GM18870 (cell line): ENCODE measurements around the gene CAVIN2.

Experiments used
- ATAC-seq: cut with Tn5 transposase; IDR thresholded peaks from one replicate; pipeline ENCODE4 v1.9.1; 2021; ENCODE audit warnings: moderate library complexity; ENCODE audit not compliant: unreplicated experiment

CAVIN2 gene

DNA sequence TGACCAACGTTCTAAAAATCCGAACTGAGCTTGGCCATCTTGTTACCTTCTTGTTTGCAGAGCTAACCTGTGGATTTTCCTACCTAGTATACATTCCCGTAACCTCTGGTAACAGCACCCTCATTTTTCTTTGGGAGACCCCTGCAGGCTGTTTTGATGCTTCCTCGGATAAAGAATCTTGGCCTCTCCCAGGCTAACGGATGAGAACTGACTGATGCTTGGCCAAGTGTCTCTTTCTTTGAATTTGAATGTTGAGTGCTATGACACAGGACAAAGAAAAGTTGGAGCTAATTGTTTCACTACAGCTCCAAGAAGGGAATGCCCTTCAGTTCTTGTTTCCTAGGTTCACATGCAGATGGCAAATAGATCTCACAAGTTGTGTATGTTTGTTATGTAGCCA is 19.3 kb upstream of the CAVIN2 start:
- ATAC-seq = no peak

DNA sequence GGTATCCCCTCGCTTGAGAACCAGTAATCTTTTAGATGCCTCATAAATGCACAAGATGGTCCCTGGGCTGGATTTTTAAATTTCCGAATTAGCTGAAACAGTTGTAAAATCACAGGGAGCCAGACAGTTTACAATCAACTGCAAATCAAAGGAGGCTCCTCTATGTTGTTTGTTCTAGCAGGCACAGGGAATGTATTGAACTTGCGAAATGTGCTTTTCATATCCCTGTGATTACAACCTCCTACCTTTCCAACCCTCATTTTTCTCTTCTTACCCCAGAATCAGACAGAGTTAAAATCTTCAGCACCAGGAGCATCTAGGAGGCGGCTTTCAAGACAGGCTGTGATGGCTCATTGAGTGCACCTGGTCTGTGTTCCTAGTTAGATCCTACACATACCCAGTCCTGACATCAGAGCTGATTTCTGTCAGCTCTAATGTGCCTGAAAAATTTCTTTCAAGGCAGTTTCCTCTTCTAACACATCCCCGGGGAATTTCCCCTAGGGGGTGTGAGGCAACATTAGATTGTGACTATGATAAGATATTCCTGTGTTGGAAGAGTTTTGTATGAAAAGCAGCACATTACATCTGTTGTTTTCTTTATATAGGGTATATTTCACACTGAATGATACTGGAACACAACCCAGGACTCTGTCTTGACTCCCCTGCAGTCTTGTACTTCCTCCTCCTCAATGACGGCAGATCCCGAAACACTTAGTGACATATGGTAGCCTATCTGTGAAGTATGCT is 17.9 kb upstream of the CAVIN2 start:
- no peak for ATAC-seq

DNA sequence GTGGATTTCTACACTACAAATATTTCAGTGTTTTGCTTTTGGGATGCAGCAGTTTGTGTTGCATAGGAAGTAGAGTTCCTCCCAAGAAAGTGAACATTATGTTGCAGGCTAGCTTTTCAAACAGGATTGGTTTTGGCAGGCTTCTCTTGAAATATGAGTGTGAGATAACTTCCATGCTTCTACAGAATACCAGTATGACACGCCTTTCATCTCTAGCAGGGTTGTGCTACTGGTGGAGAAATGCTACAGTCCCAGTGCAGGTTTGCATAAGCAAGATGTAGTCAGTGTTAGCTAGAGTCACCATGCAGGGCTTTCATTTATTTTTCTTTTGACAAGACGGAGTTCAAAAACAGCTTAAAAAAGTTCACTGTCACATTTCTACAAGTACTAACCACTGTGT is 17.1 kb upstream of the CAVIN2 start:
- ATAC-seq = no peak

DNA sequence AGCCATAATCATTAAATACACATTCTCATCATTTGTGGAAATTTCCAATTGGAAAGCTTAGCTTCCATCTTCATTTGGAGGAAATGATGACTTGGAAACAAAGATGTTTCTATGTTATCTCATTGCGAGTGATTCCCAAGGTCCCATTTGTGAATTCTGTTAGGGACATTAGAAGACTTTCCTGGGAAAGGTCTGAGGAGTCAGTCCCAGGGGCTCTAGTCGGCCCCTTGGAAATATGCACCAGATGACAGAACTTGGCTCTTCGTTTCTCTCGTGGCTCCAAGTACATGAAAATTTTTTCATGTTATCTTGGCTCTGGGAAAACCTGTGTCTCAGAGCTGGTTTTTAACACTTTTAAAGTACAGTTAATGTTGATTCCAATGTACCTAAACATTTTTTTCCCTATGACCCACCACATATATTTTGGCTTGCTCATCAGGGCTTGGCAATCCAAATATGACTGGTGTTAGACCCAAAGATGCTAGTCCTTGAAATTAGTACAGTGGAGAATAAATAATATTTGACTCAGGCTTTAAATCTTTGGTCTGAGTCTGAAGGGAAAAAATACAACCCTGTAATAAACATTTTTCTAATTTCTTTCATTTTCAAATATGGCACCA is 15.4 kb upstream of the CAVIN2 start:
- no peak for ATAC-seq

GRCh38 chr2:191860760-191861466 is 14.0 kb upstream of the CAVIN2 start:
- ATAC-seq = no peak

GRCh38 chr2:191859681-191860080 is 12.8 kb upstream of the CAVIN2 start:
- ATAC-seq = no peak

- ATAC-seq = no peak
Observed at GRCh38 chr2:191857886-191858285, 11.0 kb upstream of the CAVIN2 start.

- ATAC-seq = no peak
Observed at GRCh38 chr2:191857259-191857805, 10.4 kb upstream of the CAVIN2 start.

GRCh38 chr2:191856111-191856876 is 9.4 kb upstream of the CAVIN2 start:
- no peak for ATAC-seq

DNA sequence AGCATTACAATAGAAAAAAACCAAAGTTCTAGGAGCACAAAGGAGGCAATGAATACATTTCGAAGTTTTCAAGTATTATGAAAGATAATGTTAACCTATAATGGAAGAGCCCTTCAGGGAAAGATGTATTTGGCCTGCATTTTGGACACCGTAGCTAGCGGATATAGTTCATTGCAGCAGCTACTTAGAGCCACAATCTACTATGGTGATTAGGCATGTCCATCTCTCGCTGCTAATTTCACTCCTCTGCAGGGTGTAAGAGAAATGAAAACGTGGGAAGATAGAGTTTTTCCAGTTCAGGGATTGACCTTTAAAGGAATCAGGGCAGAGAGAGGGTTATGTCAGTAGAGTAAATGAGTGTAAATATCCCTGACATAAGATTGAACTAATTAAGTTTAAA is 8.5 kb upstream of the CAVIN2 start:
- ATAC-seq = no peak

GRCh38 chr2:191854382-191855372 is 7.8 kb upstream of the CAVIN2 start:
- no peak for ATAC-seq

- no peak for ATAC-seq
Observed at GRCh38 chr2:191853843-191854242, 7.0 kb upstream of the CAVIN2 start.

DNA sequence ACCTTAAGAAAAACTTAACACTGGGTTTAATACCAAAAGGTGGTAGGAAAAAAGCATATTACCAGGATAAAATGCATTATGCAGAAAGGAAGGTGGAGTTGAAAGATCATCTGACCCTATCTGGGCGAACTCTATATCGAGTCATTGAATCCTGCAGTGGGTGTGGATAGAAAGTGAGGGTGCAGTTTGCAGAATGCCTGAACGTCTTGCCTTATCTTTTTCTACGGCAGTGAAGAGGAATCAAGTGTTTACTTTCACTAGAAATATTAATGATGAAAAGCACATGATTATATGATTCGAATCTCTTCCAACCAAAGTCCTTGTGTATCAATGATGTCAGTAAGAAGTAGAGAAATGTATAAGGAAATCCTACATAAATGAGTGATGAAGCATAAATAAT is 4.3 kb upstream of the CAVIN2 start:
- ATAC-seq = no peak

DNA sequence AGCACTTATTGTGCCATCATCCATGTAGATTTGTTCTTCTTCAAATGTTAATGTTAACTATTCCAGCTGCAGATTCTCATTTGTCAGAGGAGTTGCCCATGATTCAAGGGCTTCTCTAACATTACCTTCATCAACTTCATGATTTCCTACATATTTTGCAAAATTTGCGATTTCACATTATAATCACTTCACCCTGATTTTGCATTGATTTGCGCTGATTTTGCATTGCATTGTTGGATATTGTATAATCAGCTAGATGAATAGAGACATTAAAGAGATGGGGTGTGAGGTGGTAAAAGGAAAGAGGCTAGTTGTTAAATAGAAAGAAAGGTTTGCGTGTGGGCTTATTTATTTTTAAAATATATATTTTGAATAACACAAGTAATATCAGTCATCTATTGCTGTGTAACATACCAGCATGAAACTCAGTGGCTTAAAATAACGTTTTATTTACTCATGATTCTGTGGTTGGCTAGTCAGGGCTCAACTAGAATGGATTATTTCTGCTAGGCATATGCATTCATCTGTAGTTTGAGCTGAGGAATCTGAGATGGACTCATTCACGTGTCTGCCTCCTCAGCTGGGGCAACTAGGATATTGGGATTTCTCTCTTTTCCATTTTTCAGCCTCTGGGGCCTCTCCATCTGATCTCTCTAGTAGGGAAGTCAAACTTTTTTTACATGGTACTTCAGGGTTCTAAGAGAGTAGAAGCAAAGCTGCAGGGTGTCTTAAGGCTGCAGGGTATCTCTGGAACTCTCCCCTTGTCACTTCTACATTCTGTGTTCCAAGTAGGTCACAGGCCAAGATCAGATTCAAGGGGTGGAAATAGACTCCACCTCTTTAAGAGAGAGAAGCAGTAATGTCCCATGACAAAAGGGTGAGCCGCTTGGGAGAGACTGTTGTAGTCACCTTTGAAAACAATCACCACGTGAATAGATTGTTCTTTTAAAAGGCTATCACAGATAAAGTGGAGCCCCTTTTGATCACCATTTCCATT is 2.2 kb upstream of the CAVIN2 start:
- ATAC-seq = no peak

DNA sequence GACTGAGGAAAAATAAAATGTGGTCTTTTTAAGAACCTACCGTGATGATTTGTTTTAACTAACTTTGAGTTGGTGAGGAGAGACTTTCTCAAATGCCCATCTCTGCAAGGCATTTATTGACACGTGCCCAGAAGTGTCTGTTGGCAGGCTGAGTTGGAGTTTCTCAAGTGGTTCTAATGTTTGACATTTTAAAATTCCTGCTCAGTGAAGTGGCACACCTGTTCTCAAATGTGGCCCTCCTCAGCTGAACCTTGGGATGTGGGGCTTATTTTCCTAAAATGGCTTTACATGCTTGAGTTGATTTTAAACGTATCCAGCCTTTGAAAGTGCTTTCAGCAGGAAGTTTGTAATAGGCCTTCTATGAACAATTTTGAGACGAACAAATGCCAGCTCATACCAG is 876 bp upstream of the CAVIN2 start:
- ATAC-seq = no peak

DNA sequence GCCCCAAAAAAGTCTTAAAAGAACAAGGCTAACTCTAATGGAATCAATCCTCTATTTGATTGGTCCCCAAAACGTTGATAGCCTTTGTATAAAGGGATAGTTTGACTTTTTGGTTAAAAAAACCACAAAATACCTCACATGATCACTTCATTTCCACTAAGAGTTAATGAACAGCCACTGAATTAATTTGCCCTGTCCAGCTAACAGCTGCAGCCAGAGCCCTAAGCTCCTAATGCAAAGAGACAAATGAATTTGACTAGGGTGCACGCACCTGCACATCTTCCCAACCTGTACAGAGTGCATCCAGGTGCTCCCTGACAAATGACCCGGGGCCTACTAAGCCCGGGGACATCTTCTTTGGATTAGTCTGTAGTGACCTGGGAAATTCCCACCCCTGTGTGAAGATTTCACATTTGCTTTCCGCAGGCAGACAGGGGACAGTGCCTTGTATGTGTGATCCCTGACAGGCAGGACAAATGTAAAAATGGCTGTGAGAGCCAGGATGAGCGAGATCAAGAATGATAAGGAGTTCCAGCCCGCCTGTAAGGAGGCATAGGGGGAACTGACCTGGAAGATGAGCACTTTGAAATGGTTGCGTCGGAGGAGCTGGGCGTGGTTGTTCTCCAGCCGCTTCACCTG is 893 bp downstream of the CAVIN2 start:
- ATAC-seq = no peak

DNA sequence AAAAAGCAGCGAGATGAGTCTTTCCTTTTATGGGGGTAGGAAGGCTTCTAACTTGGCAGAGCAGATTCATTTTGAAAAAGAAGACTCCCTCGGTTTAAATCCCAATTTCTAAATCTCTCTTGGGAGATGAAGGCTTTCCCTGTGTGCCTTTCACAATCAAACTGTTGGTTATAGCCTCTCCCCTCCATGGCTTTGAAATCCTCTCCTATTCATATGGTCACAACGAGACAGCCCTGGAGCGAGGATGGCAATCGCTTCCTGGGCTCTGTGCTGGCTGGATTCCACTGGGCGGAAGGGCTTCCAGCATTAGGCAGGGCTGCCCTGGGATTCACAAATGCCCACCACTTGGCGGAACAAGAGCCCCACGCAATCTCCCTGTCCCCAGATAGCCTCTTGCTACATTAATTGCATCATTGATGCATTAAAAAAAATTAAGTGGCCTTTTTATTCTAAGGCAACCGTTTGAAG is 1.6 kb downstream of the CAVIN2 start:
- no peak for ATAC-seq

- ATAC-seq = no peak
Observed at GRCh38 chr2:191844706-191845105, 2.2 kb downstream of the CAVIN2 start.
